ENCODE measurements around the gene SULT2B1.
A peak's percentile ranks its signal among the peaks of the same experiment; 100 is the strongest.

The SULT2B1 gene

DNA sequence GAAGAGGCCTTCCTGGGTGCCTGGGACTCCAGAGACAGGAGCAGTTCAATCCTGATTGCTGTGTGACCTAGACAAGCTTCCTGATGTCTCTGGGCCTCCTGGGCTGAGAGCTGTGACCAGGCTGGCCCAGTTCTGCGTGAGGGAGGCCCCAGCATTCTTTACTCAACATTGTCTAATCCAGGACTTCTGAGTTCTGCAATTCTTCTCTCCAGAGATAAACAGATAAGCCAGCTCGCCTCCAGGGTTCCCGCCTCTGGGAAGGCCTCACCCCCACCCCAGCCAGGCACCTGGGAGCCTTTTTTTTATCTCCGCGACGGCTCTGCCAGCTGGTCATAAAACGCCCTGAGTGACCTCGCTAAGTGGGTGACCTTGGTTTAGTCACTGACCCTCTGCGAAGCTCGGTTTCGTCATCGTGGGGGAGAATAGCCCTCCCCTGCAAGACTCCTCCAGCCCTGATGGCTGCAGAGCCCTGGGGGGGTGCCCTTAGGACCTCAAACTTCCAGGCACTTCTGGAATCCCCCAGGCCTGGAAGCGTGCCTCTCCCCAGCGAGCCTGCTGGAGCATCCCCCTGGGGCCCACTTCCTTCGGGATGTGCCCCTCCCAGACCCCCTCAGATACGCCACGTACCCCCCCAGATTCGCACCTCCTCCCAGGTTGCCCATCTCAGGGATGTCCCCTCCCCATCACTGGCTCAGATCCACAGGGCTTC, 1.9 kb downstream of the SULT2B1 start:
- Histone ChIP-seq H3K27ac (replicated peaks; ENCODE audit: low read length) (peak overlapping the region; percentile 63), H3K27me3 (ENCODE audit: control insufficient read depth in 3 of 3, insufficient read depth in 3 of 3, low read depth in 1 of 3, low read length in 3 of 3) (peaks cover 0 to 22% (median 0%) of the 10 kb centered on the region in 3 experiments)

DNA sequence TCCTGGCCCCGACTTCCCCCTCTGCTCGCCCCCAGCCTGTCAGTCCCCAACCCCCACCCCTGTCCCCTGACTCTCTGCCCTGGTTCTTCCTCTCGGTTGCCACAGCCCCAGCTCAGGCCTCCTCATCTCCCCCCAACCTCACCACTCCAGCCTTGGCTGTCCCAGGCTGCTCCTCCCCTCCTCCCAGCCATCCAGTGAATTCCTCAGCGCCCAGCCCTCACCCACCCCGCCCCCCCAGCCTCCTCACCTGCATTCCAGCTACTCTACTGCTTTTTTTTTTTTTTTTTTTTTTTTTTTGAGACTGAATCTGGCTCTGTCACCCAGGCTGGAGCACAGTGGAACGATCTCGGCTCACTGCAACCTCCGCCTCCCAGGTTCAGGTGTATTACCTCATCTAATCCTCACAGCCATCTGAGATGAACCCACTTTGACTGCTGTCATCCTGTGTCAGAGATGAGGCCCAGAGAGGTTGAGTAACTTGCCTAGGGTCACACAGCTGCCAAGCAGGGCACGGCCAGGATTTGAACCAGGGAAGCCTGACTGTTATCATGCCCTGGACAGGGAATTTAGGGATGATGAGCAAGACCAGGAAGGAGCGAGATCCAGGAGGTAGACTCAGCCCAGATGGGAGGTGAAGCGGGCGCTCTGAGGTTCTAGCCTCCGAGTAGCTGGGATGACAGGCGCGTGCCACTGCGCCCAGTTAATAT, 2.6 kb downstream of the SULT2B1 start:
- peak overlapping the region; percentile 53 for H3K18ac ChIP-seq (ENCODE audit: low read length)
- H3K4me2 ChIP-seq (ENCODE audit: insufficient read depth, low read length, poor library complexity, severe bottlenecking), result no peak overlapping the region
- H3K23ac ChIP-seq (ENCODE audit: low read depth, low read length, poor library complexity), result no peak overlapping the region
- H3K4me1 ChIP-seq (ENCODE audit: control insufficient read depth in 2 of 2, insufficient read depth in 1 of 2, low read depth in 1 of 2, low read length in 2 of 2), result peaks cover 7 to 12% of the 10 kb centered on the region in 2 donors
- peaks cover 0 to 24% (median 0%) of the 10 kb centered on the region in 3 experiments for H3K27me3 ChIP-seq (ENCODE audit: control insufficient read depth in 3 of 3, insufficient read depth in 3 of 3, low read depth in 1 of 3, low read length in 3 of 3)
- peak overlapping the region; percentile 4 for H2BK120ac ChIP-seq (ENCODE audit: low read depth, low read length)
- no peak overlapping the region for H2BK12ac ChIP-seq (ENCODE audit: low read length)
- peak; percentile 42 for DNase-seq (ENCODE audit: low spot score)
- no peaks in the 10 kb centered on the region for H3K79me1 ChIP-seq (ENCODE audit: low read depth, low read length)
- no peak overlapping the region for H3K4me3 ChIP-seq (ENCODE audit: low read length in 2 of 2)
- no CpG with 5 or more reads among the region's 16 CpGs for WGBS, 2 donors (ENCODE audit: extremely low coverage in 2 of 2, insufficient read length in 2 of 2, insufficient replicate concordance in 1 of 2)
- H4K91ac ChIP-seq (ENCODE audit: low read depth, low read length, poor library complexity), result no peak overlapping the region
- H2BK15ac ChIP-seq (ENCODE audit: low read length), result no peak overlapping the region
- H3K27ac ChIP-seq (replicated peaks; ENCODE audit: low read length), result peak overlapping the region; percentile 63
- H3K9ac ChIP-seq (ENCODE audit: low read depth, low read length, poor library complexity), result peak overlapping the region; percentile 31
- H2BK5ac ChIP-seq (ENCODE audit: low read length), result no peak overlapping the region
- H3K9me3 ChIP-seq (replicated peaks in 1 of 2; ENCODE audit: control insufficient read depth in 2 of 2, insufficient read depth in 1 of 2, low read depth in 1 of 2, low read length in 2 of 2), result peaks cover 0 to 2% of the 10 kb centered on the region in 2 donors
- H3K14ac ChIP-seq (ENCODE audit: low read length), result no peak overlapping the region
- peak overlapping the region; percentile 69 for H2AFZ ChIP-seq (ENCODE audit: low read length)
- peak overlapping the region; percentile 19 for H2AK5ac ChIP-seq (ENCODE audit: low read depth, low read length)
- H3K36me3 ChIP-seq (replicated peaks in 1 of 2; ENCODE audit: control insufficient read depth in 2 of 2, insufficient read depth in 2 of 2, low read length in 2 of 2), result no peaks in the 10 kb centered on the region
- H3K4ac ChIP-seq (ENCODE audit: low read length), result no peak overlapping the region
- no peak overlapping the region for H4K8ac ChIP-seq (ENCODE audit: low read depth, low read length)

More for the DNA sequence above, 1.9 kb downstream of the SULT2B1 start:
- no peak overlapping the region for H4K91ac ChIP-seq (ENCODE audit: low read depth, low read length, poor library complexity)
- peaks cover 7 to 12% of the 10 kb centered on the region in 2 donors for H3K4me1 ChIP-seq (ENCODE audit: control insufficient read depth in 2 of 2, insufficient read depth in 1 of 2, low read depth in 1 of 2, low read length in 2 of 2)
- H3K79me1 ChIP-seq (ENCODE audit: low read depth, low read length), result no peaks in the 10 kb centered on the region
- peak overlapping the region; percentile 60 for H3K18ac ChIP-seq (ENCODE audit: low read length)
- no peak overlapping the region for H3K14ac ChIP-seq (ENCODE audit: low read length)
- no peak overlapping the region for H3K4me2 ChIP-seq (ENCODE audit: insufficient read depth, low read length, poor library complexity, severe bottlenecking)
- H2BK5ac ChIP-seq (ENCODE audit: low read length), result peak overlapping the region; percentile 56
- H3K4me3 ChIP-seq (ENCODE audit: low read length in 2 of 2), result no peak overlapping the region
- H2AFZ ChIP-seq (ENCODE audit: low read length), result peak overlapping the region; percentile 69
- H2BK15ac ChIP-seq (ENCODE audit: low read length), result peak overlapping the region; percentile 5
- DNase-seq (ENCODE audit: low spot score), result no peak
- no CpG with 5 or more reads among the region's 18 CpGs for WGBS, 2 donors (ENCODE audit: extremely low coverage in 2 of 2, insufficient read length in 2 of 2, insufficient replicate concordance in 1 of 2)
- H3K9me3 ChIP-seq (replicated peaks in 1 of 2; ENCODE audit: control insufficient read depth in 2 of 2, insufficient read depth in 1 of 2, low read depth in 1 of 2, low read length in 2 of 2), result peaks cover 0 to 2% of the 10 kb centered on the region in 2 donors
- no peak overlapping the region for H4K8ac ChIP-seq (ENCODE audit: low read depth, low read length)
- peak overlapping the region; percentile 31 for H3K9ac ChIP-seq (ENCODE audit: low read depth, low read length, poor library complexity)
- H2AK5ac ChIP-seq (ENCODE audit: low read depth, low read length), result peak overlapping the region; percentile 64
- H3K4ac ChIP-seq (ENCODE audit: low read length), result no peak overlapping the region
- no peak overlapping the region for H2BK12ac ChIP-seq (ENCODE audit: low read length)
- H3K23ac ChIP-seq (ENCODE audit: low read depth, low read length, poor library complexity), result no peak overlapping the region
- peak overlapping the region; percentile 4 for H2BK120ac ChIP-seq (ENCODE audit: low read depth, low read length)
- H3K36me3 ChIP-seq (replicated peaks in 1 of 2; ENCODE audit: control insufficient read depth in 2 of 2, insufficient read depth in 2 of 2, low read length in 2 of 2), result no peaks in the 10 kb centered on the region

DNA sequence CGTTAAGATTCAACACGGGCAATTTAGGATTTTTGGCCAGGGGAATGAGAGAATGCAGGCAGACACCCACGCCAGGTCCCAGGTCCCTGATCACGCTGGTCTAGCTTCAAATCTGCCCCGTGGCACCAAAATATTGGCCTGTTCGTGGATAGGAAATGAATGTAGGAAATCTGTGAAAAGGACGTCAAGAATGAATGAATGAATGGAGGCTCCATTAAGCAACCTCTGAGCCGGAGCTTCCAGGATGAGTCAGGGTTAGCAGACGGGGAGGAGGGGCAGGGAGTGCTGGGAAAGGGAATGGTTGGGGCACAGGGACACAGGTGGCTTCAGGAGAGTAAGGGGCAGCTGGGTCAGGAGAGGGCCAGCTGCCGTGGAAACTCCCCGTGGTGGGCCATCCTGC, 4.2 kb downstream of the SULT2B1 start:
- Histone ChIP-seq H3K23ac (ENCODE audit: low read depth, low read length, poor library complexity) (no peak overlapping the region), H3K9ac (ENCODE audit: low read depth, low read length, poor library complexity) (no peak overlapping the region), H3K27me3 (ENCODE audit: control insufficient read depth in 3 of 3, insufficient read depth in 3 of 3, low read depth in 1 of 3, low read length in 3 of 3) (peaks cover 0 to 21% (median 0%) of the 10 kb centered on the region in 3 experiments), H2BK5ac (ENCODE audit: low read length) (no peak overlapping the region), H3K14ac (ENCODE audit: low read length) (no peak overlapping the region), H4K91ac (ENCODE audit: low read depth, low read length, poor library complexity) (no peak overlapping the region), H3K18ac (ENCODE audit: low read length) (peak overlapping the region; percentile 44), H3K4ac (ENCODE audit: low read length) (no peak overlapping the region), H3K4me3 (ENCODE audit: low read length in 2 of 2) (no peak overlapping the region), H4K8ac (ENCODE audit: low read depth, low read length) (no peak overlapping the region), H2BK120ac (ENCODE audit: low read depth, low read length) (no peak overlapping the region), H3K79me1 (ENCODE audit: low read depth, low read length) (no peaks in the 10 kb centered on the region), H2BK15ac (ENCODE audit: low read length) (no peak overlapping the region), H2BK12ac (ENCODE audit: low read length) (no peak overlapping the region), H3K4me1 (ENCODE audit: control insufficient read depth in 2 of 2, insufficient read depth in 1 of 2, low read depth in 1 of 2, low read length in 2 of 2) (peaks cover 7 to 10% of the 10 kb centered on the region in 2 donors), H3K4me2 (ENCODE audit: insufficient read depth, low read length, poor library complexity, severe bottlenecking) (no peak overlapping the region), H3K36me3 (replicated peaks in 1 of 2; ENCODE audit: control insufficient read depth in 2 of 2, insufficient read depth in 2 of 2, low read length in 2 of 2) (no peaks in the 10 kb centered on the region), H3K9me3 (replicated peaks in 1 of 2; ENCODE audit: control insufficient read depth in 2 of 2, insufficient read depth in 1 of 2, low read depth in 1 of 2, low read length in 2 of 2) (peaks cover 0 to 2% of the 10 kb centered on the region in 2 donors), H2AFZ (ENCODE audit: low read length) (no peak overlapping the region), H3K27ac (replicated peaks; ENCODE audit: low read length) (peak overlapping the region; percentile 29), H2AK5ac (ENCODE audit: low read depth, low read length) (no peak overlapping the region)
- DNase-seq (ENCODE audit: low spot score), result no peak
- WGBS, 2 donors (ENCODE audit: extremely low coverage in 2 of 2, insufficient read length in 2 of 2, insufficient replicate concordance in 1 of 2), result no CpG with 5 or more reads among the region's 11 CpGs

DNA sequence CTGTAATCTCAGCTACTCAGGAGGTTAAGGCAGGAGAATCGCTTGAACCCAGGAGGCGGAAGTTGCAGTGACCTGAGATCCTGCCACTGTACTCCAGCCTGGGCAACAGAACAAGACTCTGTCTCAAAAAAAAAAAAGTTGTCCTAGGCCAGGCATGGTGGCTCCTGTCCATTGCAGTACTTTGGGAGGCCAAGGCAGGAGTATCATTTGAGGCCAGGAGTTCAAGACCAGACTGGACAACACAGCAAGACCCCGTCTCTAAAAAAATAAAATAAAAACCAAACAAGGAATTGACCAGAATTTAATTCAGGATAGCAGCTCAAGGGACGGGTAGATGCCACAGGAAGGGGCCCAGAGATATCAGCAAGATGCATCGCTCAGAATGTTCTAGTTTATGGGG, 4.9 kb downstream of the SULT2B1 start:
- no peak overlapping the region for H2AFZ ChIP-seq (ENCODE audit: low read length)
- H3K23ac ChIP-seq (ENCODE audit: low read depth, low read length, poor library complexity), result no peak overlapping the region
- no peak overlapping the region for H3K4me3 ChIP-seq (ENCODE audit: low read length in 2 of 2)
- H4K91ac ChIP-seq (ENCODE audit: low read depth, low read length, poor library complexity), result no peak overlapping the region
- peaks cover 0 to 2% of the 10 kb centered on the region in 2 donors for H3K9me3 ChIP-seq (replicated peaks in 1 of 2; ENCODE audit: control insufficient read depth in 2 of 2, insufficient read depth in 1 of 2, low read depth in 1 of 2, low read length in 2 of 2)
- H3K79me1 ChIP-seq (ENCODE audit: low read depth, low read length), result no peaks in the 10 kb centered on the region
- no peak overlapping the region for H3K18ac ChIP-seq (ENCODE audit: low read length)
- no peak overlapping the region for H3K27ac ChIP-seq (replicated peaks; ENCODE audit: low read length)
- no peak overlapping the region for H2BK120ac ChIP-seq (ENCODE audit: low read depth, low read length)
- H2BK15ac ChIP-seq (ENCODE audit: low read length), result no peak overlapping the region
- no peak overlapping the region for H2BK12ac ChIP-seq (ENCODE audit: low read length)
- H4K8ac ChIP-seq (ENCODE audit: low read depth, low read length), result no peak overlapping the region
- H3K4me2 ChIP-seq (ENCODE audit: insufficient read depth, low read length, poor library complexity, severe bottlenecking), result no peak overlapping the region
- no peak overlapping the region for H3K14ac ChIP-seq (ENCODE audit: low read length)
- H2AK5ac ChIP-seq (ENCODE audit: low read depth, low read length), result no peak overlapping the region
- no peak overlapping the region for H3K9ac ChIP-seq (ENCODE audit: low read depth, low read length, poor library complexity)
- DNase-seq (ENCODE audit: low spot score), result no peak
- H3K36me3 ChIP-seq (replicated peaks in 1 of 2; ENCODE audit: control insufficient read depth in 2 of 2, insufficient read depth in 2 of 2, low read length in 2 of 2), result no peaks in the 10 kb centered on the region
- peaks cover 7 to 10% of the 10 kb centered on the region in 2 donors for H3K4me1 ChIP-seq (ENCODE audit: control insufficient read depth in 2 of 2, insufficient read depth in 1 of 2, low read depth in 1 of 2, low read length in 2 of 2)
- H3K27me3 ChIP-seq (ENCODE audit: control insufficient read depth in 3 of 3, insufficient read depth in 3 of 3, low read depth in 1 of 3, low read length in 3 of 3), result peaks cover 0 to 21% (median 0%) of the 10 kb centered on the region in 3 experiments
- no peak overlapping the region for H3K4ac ChIP-seq (ENCODE audit: low read length)
- no CpG with 5 or more reads among the region's 5 CpGs for WGBS, 2 donors (ENCODE audit: extremely low coverage in 2 of 2, insufficient read length in 2 of 2, insufficient replicate concordance in 1 of 2)
- H2BK5ac ChIP-seq (ENCODE audit: low read length), result no peak overlapping the region
